Vagina (tissue), 2 donors: ENCODE data around the gene MRPL53.

ENCODE experiments used
- CTCF ChIP-seq, 3 experiments: fragments of 450-650 bp in 2 of 3; fragments of 200-600 bp in 1 of 3; sonication (generic) in 1 of 3; IDR thresholded peaks; one replicate each; pipeline ENCODE4 v1.5.1; 2017 to 2019; ENCODE audit warnings: antibody characterized with exemption in 3 of 3, mild to moderate bottlenecking in 2 of 3, moderate library complexity in 2 of 3
- POLR2A ChIP-seq, 2 donors: fragments of 450-650 bp; IDR thresholded peaks; one replicate each; pipeline ENCODE4 v1.6.1; 2017; ENCODE audit warnings: antibody characterized with exemption in 2 of 2, mild to moderate bottlenecking in 2 of 2, moderate library complexity in 2 of 2

GRCh38 chr2:74426181-74426758 is 46.2 kb downstream of the MRPL53 start:
- TF ChIP-seq POLR2A (IDR thresholded peaks at IDR 0.05) (no peak), CTCF (IDR thresholded peaks at IDR 0.05) (no peak)
